ENCODE data around the gene TOP1. TPM values are rescaled to one million over a fixed set of nuclear protein-coding genes. Genes with fewer than 3 reads are reported as not detected.

The TOP1 gene
- total RNA-seq, 1 donor from 2014 or later = 62.7 TPM

DNA sequence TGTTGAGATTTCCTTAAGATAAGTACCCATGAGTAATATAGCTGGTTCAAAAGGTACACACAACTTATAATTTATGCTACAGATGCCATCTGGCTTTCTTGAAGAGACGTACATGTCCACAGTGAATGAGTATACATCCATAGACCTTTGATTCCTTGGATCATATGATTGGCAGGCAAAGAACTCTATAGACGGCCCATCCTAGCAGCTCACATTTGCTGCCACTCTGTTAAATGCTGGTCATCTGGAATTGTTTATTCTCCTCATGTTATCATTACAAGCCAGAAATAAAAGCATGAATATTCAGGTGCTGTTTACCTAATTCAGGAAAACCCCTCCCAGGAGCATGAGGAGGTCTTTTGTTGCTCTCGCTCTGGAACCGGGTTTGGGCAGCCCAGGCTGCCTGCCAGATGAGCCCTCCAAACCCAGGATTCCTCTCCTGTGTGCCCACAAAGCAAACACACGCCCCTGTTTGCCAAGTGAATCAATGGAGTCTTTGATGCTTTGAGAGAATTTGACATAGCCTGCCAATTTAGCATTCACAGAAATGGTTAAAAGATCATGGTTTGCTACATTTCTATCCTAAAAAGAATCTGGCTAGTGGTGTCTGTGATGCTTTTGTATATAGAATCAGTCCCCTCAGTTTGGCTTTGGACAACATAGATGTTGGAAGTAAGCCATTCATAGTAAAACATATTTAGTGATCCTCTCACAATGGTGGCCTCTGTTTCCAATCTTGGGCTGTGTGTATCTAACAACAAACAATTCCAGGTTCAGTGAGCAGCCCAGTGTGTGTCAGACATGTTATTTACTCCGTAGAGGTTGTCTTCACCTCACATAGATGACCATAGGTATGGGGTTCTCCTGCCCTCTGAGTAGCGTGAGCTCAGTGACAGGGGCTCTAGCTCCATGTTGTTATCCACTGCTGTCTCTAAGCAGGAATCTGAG is 91.3 kb downstream of the TOP1 start:
- Mint-ChIP-seq H3K27ac (no peak overlapping the region), H3K4me3 (no peak overlapping the region), H3K9me3 (no peaks in the 10 kb centered on the region), H3K36me3 (ENCODE audit: low read depth) (peaks cover 89% of the 10 kb centered on the region), H3K4me1 (no peaks in the 10 kb centered on the region), H3K27me3 (no peaks in the 10 kb centered on the region)
- DNase-seq (no peak), ATAC-seq (ENCODE audit: low read depth) (no peak)
- TF ChIP-seq, protein P1, sequence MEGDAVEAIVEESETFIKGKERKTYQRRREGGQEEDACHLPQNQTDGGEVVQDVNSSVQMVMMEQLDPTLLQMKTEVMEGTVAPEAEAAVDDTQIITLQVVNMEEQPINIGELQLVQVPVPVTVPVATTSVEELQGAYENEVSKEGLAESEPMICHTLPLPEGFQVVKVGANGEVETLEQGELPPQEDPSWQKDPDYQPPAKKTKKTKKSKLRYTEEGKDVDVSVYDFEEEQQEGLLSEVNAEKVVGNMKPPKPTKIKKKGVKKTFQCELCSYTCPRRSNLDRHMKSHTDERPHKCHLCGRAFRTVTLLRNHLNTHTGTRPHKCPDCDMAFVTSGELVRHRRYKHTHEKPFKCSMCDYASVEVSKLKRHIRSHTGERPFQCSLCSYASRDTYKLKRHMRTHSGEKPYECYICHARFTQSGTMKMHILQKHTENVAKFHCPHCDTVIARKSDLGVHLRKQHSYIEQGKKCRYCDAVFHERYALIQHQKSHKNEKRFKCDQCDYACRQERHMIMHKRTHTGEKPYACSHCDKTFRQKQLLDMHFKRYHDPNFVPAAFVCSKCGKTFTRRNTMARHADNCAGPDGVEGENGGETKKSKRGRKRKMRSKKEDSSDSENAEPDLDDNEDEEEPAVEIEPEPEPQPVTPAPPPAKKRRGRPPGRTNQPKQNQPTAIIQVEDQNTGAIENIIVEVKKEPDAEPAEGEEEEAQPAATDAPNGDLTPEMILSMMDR (IDR thresholded peaks at IDR 0.05) = no peak
- CTCF ChIA-PET = no interaction called here
- POLR2A ChIA-PET = no interaction called here
- intact Hi-C loops (cut with micrococcal nuclease) = no loop called here

DNA sequence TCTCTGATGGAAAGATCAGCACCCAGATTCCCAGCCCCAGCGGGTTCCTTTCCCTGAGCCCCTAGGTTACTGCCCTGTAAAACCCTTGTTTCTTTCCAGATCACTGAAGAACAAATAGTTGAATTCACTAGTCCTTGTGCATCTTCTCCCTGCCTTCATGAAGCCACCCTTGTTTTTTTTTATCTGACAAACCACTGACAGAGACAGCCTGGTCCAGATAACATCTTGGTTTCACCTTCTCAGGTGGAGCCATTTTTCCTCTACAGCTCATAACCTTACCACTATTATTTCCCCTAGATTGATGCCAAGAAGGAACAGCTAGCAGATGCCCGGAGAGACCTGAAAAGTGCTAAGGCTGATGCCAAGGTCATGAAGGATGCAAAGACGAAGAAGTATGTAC is 92.8 kb downstream of the TOP1 start:
- TF ChIP-seq, protein P1 (IDR thresholded peaks at IDR 0.05) = no peak
- ChIA-PET POLR2A (no interaction called here), CTCF (interaction anchor here (2.1 kb wide), 1 partner anchor 52 kb away, joined by 4 read pairs; no protein-coding TSS in a partner anchor)
- H3K9me3 Mint-ChIP-seq = no peaks in the 10 kb centered on the region
- ATAC-seq (ENCODE audit: low read depth) (no peak), DNase-seq (no peak)
- intact Hi-C loops (cut with micrococcal nuclease) = no loop called here
- no peaks in the 10 kb centered on the region for H3K4me1 Mint-ChIP-seq
- H3K27me3 Mint-ChIP-seq = no peaks in the 10 kb centered on the region
- peaks cover 87% of the 10 kb centered on the region for H3K36me3 Mint-ChIP-seq (ENCODE audit: low read depth)
- no peak overlapping the region for H3K27ac Mint-ChIP-seq
- no peak overlapping the region for H3K4me3 Mint-ChIP-seq

DNA sequence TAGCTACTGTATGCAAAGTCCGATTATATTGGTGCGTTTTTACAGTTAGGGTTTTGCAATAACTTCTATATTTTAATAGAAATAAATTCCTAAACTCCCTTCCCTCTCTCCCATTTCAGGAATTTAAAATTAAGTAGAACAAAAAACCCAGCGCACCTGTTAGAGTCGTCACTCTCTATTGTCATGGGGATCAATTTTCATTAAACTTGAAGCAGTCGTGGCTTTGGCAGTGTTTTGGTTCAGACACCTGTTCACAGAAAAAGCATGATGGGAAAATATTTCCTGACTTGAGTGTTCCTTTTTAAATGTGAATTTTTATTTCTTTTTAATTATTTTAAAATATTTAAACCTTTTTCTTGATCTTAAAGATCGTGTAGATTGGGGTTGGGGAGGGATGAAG is 95.0 kb downstream of the TOP1 start:
- no peaks in the 10 kb centered on the region for H3K27me3 Mint-ChIP-seq
- H3K4me3 Mint-ChIP-seq = no peak overlapping the region
- POLR2A ChIA-PET = no interaction called here
- TF ChIP-seq, protein P1 (IDR thresholded peaks at IDR 0.05) = no peak
- no peak for DNase-seq
- ATAC-seq (ENCODE audit: low read depth) = no peak
- H3K27ac Mint-ChIP-seq = no peak overlapping the region
- no peaks in the 10 kb centered on the region for H3K4me1 Mint-ChIP-seq
- intact Hi-C loops (cut with micrococcal nuclease) = no loop called here
- no peaks in the 10 kb centered on the region for H3K9me3 Mint-ChIP-seq
- peaks cover 76% of the 10 kb centered on the region for H3K36me3 Mint-ChIP-seq (ENCODE audit: low read depth)
- CTCF ChIA-PET = no interaction called here

DNA sequence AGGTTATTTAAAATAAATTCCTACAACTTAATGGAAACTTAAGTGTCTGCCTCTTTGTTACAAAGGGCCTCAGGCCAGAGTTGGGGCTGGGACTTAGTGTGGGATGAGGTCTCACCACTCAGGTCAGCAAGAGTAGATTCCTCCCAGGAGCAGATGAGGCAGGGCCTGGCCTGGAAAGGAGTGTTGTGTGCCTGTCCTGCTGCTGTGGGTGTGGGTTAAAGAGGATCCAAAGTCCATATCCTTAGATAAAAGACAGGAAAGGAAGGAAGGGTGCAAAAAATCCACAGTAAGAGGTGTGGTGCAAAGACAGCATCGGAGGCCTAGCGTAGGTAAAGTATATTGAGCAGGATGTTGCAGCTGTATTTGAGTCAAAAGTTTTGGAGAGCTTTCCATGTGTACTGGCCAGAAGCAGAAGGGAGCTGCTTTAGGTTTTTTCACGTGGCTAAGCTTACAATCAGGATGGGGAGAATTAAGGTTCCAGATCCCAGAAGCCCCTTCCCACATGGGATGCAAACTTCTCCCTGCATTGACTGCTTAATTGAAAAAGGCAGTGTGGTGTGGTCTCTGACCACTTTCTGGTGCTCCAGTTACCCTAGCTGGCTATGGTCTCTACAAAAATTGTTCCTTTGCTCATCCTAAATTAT is 96.0 kb downstream of the TOP1 start:
- ATAC-seq (ENCODE audit: low read depth) (no peak), DNase-seq (no peak)
- ChIA-PET CTCF (no interaction called here), POLR2A (no interaction called here)
- TF ChIP-seq, protein P1 (IDR thresholded peaks at IDR 0.05) = no peak
- no peaks in the 10 kb centered on the region for H3K9me3 Mint-ChIP-seq
- intact Hi-C loops (cut with micrococcal nuclease) = no loop called here
- H3K4me1 Mint-ChIP-seq = no peaks in the 10 kb centered on the region
- H3K27ac Mint-ChIP-seq = no peak overlapping the region
- no peak overlapping the region for H3K4me3 Mint-ChIP-seq
- no peaks in the 10 kb centered on the region for H3K27me3 Mint-ChIP-seq
- peaks cover 68% of the 10 kb centered on the region for H3K36me3 Mint-ChIP-seq (ENCODE audit: low read depth)

Measured in activated B cell treated with CpG ODN at 0.5 μM for 24 hours (primary cell).